GM12873 (cell line): ENCODE results near the gene POP5.

ENCODE experiments used
- CTCF ChIP-seq: IDR thresholded peaks from 2 replicates; pipeline ENCODE4 v1.5.1; 2012; ENCODE audit warnings: low read depth, mild to moderate bottlenecking, moderate library complexity, low read length, control low read depth; ENCODE audit not compliant: insufficient read depth; ENCODE audit errors: missing control alignments

POP5 gene

DNA sequence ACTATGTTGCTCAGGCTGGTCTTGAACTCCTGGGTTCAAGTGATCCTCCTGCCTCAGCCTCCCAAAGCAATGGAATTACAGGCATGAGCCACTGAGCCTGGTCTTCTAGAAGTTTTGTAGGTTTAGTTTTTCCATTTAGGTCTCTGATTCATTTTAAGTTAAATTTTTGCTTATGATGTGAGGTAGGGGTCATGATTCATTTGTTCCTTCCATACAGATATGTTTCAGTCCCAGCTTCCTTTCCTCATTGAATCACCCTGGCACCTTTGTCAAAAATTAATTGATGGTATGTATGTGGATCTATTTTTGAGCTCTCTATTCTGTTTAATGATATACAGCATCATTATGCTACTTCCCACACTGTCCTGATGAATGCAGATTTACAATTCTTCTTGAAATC lies 33.6 kb upstream of the POP5 start:
- TF ChIP-seq CTCF, result no peak

GRCh38 chr12:120610560-120610959 lies 29.4 kb upstream of the POP5 start:
- TF ChIP-seq CTCF, result no peak

- no peak for TF ChIP-seq CTCF
Observed at GRCh38 chr12:120599672-120600552, 18.7 kb upstream of the POP5 start.

GRCh38 chr12:120598674-120599463 lies 17.7 kb upstream of the POP5 start:
- TF ChIP-seq CTCF, result no peak

DNA sequence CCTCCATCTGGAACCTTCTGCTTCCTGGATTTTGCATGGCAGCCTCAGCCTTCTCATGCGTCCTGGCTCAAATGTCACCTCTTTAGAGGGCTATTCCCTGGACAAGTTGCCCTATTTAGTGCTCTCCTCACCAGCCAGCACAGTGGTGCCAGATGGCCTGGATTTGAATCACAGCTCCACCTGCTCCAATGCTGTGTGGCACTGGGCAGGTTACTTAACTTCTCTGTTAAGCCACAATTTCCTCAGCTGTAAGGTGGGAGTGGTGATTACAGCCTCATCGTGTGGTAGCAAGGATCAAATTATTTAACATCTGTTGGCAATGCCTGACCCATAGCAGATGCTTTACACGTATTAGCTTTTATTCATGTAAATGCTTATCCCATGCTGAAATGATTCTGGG lies 16.7 kb upstream of the POP5 start:
- no peak for TF ChIP-seq CTCF

GRCh38 chr12:120596901-120597300 lies 15.7 kb upstream of the POP5 start:
- TF ChIP-seq CTCF, result no peak
